BLaER1 treated with 17β-estradiol and CSF1 and Interleukin-3, amounts not matched to agents 10 nM and 100 nM (cell line): Measurements from ENCODE around the gene DDX51.

Experiments
- H3K27ac ChIP-seq, 11 experiments: shearing (Covaris generic); formaldehyde crosslinking; 2 replicates each; pipeline ENCODE4 v1.8.1; 2022
- H3K27me3 ChIP-seq, 11 experiments: shearing (Covaris generic); formaldehyde crosslinking; 2 replicates each; pipeline ENCODE4 v1.8.1; 2022
- H3K36me3 ChIP-seq, 11 experiments: shearing (Covaris generic); formaldehyde crosslinking; 2 replicates each; pipeline ENCODE4 v1.8.1; 2022
- H3K4me1 ChIP-seq, 10 experiments: shearing (Covaris generic); formaldehyde crosslinking; 2 replicates each; pipeline ENCODE4 v1.8.1; 2022
- H3K4me2 ChIP-seq, 11 experiments: shearing (Covaris generic); formaldehyde crosslinking; 2 replicates each; pipeline ENCODE4 v1.8.1; 2022
- H3K4me3 ChIP-seq, 10 experiments: shearing (Covaris generic); formaldehyde crosslinking; 2 replicates each; pipeline ENCODE4 v1.8.1; 2022
- H3K9ac ChIP-seq, 11 experiments: shearing (Covaris generic); formaldehyde crosslinking; 2 replicates each; pipeline ENCODE4 v1.8.1; 2022
- H3K9me3 ChIP-seq, 11 experiments: shearing (Covaris generic); formaldehyde crosslinking; replicated peaks in 1 of 11; 2 replicates each; pipeline ENCODE4 v1.8.1; 2022
- H4K20me1 ChIP-seq, 11 experiments: shearing (Covaris generic); formaldehyde crosslinking; 2 replicates each; pipeline ENCODE4 v1.8.1; 2022
- Cebpa-rat ChIP-seq, 11 experiments: shearing (Covaris generic); IDR thresholded peaks; 2 replicates each; pipeline ENCODE4 v1.8.1; 2022

Gene DDX51

DNA sequence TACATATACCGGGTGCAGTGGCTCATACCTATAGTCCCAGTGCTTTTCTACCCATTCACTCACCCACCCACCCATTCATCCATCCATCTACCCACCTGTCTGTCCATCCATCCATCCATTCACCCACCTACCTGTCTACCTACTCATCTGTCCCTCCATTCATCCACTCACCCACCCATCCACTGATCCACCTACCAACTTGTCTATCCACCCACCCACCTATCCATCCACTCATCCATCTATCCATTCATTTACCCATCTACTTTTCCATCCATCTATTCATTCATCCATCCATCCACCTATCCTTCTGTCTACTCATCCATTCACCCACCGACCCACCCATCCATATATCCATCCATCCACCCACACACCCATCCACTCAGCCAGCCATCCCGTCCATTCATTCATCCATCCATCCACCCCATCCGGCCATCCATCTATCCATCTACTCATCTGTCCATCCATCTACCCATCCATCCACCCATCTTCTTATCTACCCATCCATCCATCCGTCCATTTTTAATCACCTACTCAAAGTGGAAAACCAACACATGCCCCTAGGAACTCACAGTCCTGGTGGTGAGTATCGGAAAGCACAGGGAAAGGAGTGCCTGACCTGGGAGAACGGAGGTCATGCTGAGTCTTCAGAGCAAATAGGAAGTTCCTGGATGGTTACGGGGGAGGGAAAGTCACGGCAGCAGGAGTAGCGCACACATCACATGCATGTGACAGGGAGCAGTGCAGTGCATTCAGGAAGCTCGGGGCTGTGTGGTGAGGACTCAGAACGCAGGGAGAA, 20.0 kb downstream of the DDX51 start:
- peaks cover 8 to 19% (median 16%) of the 10 kb centered on the region in 11 experiments; a peak in 19 of 22 replicates for H3K9me3 ChIP-seq
- H3K27ac ChIP-seq: peak overlapping the region in 4 of 11 experiments; percentile 29 to 54 (median 49); a peak in 5 of 22 replicates
- H3K4me2 ChIP-seq: peak overlapping the region in 6 of 11 experiments; percentile 7 to 44 (median 16); a peak in 8 of 22 replicates
- H3K9ac ChIP-seq: peak overlapping the region in 2 of 11 experiments; percentile 39 to 51; a peak in 3 of 22 replicates
- H4K20me1 ChIP-seq: peaks cover 0 to 19% (median 0%) of the 10 kb centered on the region in 11 experiments; a peak in 3 of 22 replicates
- no peak for TF ChIP-seq Cebpa-rat (IDR thresholded peaks at IDR 0.05)
- peaks cover 0 to 12% (median 0%) of the 10 kb centered on the region in 11 experiments; a peak in 6 of 22 replicates for H3K27me3 ChIP-seq
- no peak overlapping the region for H3K4me3 ChIP-seq
- peaks cover 2 to 46% (median 23%) of the 10 kb centered on the region in 10 experiments; a peak in 19 of 20 replicates for H3K4me1 ChIP-seq
- H3K36me3 ChIP-seq: peaks cover 49 to 80% (median 72%) of the 10 kb centered on the region in 11 experiments

DNA sequence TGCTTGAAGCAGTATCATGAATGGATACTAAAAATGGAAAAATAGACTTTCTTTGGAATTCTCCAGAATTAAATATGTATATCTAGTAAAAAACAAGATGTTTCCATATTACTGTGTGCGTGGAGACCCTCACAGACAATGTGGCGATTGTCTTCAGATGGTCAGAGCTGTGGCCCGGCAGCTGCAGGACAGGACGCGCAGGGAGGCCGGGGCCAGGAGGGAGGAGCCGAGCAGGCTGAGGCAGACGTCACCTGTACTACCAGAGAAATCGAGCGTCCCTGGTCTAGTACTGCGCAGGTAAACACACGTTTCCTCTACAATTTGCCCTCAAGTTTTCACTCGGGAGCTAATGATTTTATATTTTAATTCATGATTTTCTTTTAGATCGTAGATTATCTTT, 22.8 kb downstream of the DDX51 start:
- Histone ChIP-seq H3K27me3 (peaks cover 0 to 30% (median 0%) of the 10 kb centered on the region in 11 experiments; a peak in 7 of 22 replicates), H4K20me1 (peaks cover 0 to 36% (median 0%) of the 10 kb centered on the region in 11 experiments; a peak in 6 of 22 replicates), H3K36me3 (peaks cover 33 to 71% (median 60%) of the 10 kb centered on the region in 11 experiments), H3K9me3 (peaks cover 0 to 7% (median 0%) of the 10 kb centered on the region in 11 experiments; a peak in 1 of 22 replicates), H3K4me1 (peaks cover 15 to 74% (median 52%) of the 10 kb centered on the region in 10 experiments), H3K4me3 (no peak overlapping the region), H3K27ac (no peak overlapping the region), H3K4me2 (peak overlapping the region in 3 of 11 experiments; percentile 86 to 93 (median 92); a peak in 5 of 22 replicates), H3K9ac (no peak overlapping the region)
- TF ChIP-seq Cebpa-rat (IDR thresholded peaks at IDR 0.05): no peak

DNA sequence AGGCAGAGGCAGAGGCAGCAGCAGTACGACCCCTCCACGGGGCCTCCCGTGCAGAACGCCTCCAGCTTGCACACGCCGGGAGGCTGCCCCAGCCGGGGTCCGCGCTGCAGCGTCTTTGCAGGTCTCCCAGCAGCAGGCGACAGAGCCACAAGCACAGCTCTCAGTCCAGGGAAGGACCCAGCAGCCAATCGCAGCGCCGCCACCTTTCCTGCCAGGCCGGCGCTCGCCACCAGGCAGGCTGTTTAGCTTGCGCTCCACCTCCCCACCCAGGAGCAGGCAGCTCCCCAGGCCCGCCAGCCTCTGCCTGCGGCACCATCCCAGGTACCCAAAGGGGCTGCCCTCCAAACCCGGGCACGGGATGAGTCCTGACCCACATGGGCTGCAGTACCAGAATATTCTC, 25.2 kb downstream of the DDX51 start:
- H3K9ac ChIP-seq: peak overlapping the region in 7 of 11 experiments; percentile 20 to 74 (median 49); a peak in 13 of 22 replicates
- peak overlapping the region in 9 of 10 experiments; percentile 9 to 52 (median 42); a peak in 14 of 20 replicates for H3K4me3 ChIP-seq
- peak overlapping the region; percentile 71 to 99 (median 91) for H3K4me2 ChIP-seq
- peaks cover 0 to 7% (median 0%) of the 10 kb centered on the region in 11 experiments; a peak in 1 of 22 replicates for H3K9me3 ChIP-seq
- TF ChIP-seq Cebpa-rat (IDR thresholded peaks at IDR 0.05): no peak
- peaks cover 0 to 30% (median 0%) of the 10 kb centered on the region in 11 experiments; a peak in 7 of 22 replicates for H3K27me3 ChIP-seq
- H3K27ac ChIP-seq: peak overlapping the region in 4 of 11 experiments; percentile 52 to 83 (median 72); a peak in 8 of 22 replicates
- peaks cover 15 to 86% (median 67%) of the 10 kb centered on the region in 10 experiments for H3K4me1 ChIP-seq
- peaks cover 0 to 39% (median 0%) of the 10 kb centered on the region in 11 experiments; a peak in 6 of 22 replicates for H4K20me1 ChIP-seq
- H3K36me3 ChIP-seq: peaks cover 29 to 70% (median 56%) of the 10 kb centered on the region in 11 experiments

DNA sequence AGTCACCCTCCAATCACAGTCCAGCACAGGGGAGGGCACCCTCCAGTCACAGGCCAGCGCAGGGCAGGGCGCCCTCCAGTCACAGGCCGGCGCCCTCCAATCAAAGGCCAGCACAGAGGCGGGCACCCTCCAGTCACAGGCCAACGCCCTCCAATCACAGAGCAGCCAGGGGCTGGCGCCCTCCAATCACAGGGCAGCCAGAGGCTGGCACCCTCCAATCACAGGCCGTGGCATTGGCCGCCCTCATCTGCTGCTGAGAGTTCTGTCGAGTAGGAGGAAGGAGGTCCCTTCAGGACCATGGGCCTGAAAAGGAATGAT, 26.6 kb downstream of the DDX51 start:
- Histone ChIP-seq H3K9ac (peak overlapping the region in 3 of 11 experiments; percentile 68 to 74 (median 73); a peak in 3 of 22 replicates), H3K27ac (peak overlapping the region in 4 of 11 experiments; percentile 52 to 83 (median 72); a peak in 8 of 22 replicates), H3K4me3 (no peak overlapping the region), H3K36me3 (peaks cover 29 to 63% (median 48%) of the 10 kb centered on the region in 11 experiments), H3K4me2 (peak overlapping the region in 9 of 11 experiments; percentile 33 to 99 (median 92); a peak in 16 of 22 replicates), H4K20me1 (peaks cover 0 to 39% (median 0%) of the 10 kb centered on the region in 11 experiments; a peak in 6 of 22 replicates), H3K27me3 (peaks cover 0 to 30% (median 0%) of the 10 kb centered on the region in 11 experiments; a peak in 7 of 22 replicates), H3K9me3 (peaks cover 0 to 7% (median 0%) of the 10 kb centered on the region in 11 experiments; a peak in 1 of 22 replicates), H3K4me1 (peaks cover 24 to 100% (median 81%) of the 10 kb centered on the region in 10 experiments)
- no peak for TF ChIP-seq Cebpa-rat (IDR thresholded peaks at IDR 0.05)

DNA sequence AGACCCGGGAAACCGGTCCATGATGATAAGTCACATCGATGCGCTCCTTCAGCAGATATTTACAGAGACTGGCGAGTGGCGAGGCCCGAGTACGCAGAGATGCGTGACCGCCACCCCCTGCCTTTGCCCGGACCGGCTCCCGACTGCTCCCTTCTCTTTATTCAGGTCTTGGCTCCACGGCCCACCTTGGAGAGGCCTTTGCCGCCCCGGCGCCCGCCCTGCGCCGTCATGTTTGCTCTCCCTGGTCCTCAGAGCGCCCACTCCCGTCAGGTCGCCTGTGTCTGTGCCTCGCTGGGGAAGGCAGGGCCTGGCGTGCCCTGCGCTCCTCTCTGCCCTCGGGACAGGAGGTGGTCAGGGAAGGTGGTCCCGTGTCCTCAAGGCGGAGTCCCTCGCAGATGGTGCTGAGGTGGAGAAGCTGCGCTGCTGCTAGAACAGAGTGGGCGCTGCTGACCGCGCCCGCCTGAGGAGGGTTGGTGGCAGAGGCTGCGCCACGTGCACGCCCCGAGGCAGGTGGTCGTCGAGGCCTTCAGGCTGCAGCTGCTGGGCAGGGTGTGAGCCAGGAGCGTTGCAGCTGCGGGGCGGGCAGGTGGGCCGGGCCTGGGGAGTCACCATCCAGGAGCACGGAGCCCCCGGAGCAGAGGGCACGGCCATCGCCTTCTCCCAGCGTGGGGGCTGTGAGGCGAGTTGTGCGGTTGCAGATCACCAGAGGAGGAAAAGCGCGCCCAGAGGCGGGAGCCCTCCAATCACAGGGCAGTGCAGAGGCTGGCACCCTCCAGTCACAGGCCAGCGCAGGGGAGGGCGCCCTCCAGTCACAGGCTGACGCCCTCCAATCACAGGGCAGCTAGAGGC, 27.2 kb downstream of the DDX51 start:
- peaks cover 28 to 100% (median 86%) of the 10 kb centered on the region in 10 experiments for H3K4me1 ChIP-seq
- H3K9me3 ChIP-seq: peaks cover 0 to 7% (median 0%) of the 10 kb centered on the region in 11 experiments; a peak in 1 of 22 replicates
- peaks cover 0 to 41% (median 0%) of the 10 kb centered on the region in 11 experiments; a peak in 6 of 22 replicates for H4K20me1 ChIP-seq
- peaks cover 0 to 30% (median 0%) of the 10 kb centered on the region in 11 experiments; a peak in 7 of 22 replicates for H3K27me3 ChIP-seq
- no peak for TF ChIP-seq Cebpa-rat (IDR thresholded peaks at IDR 0.05)
- H3K9ac ChIP-seq: peak overlapping the region in 2 of 11 experiments; percentile 11 to 74; a peak in 1 of 22 replicates
- peaks cover 27 to 57% (median 44%) of the 10 kb centered on the region in 11 experiments for H3K36me3 ChIP-seq
- H3K27ac ChIP-seq: peak overlapping the region in 4 of 11 experiments; percentile 52 to 83 (median 72); a peak in 7 of 22 replicates
- no peak overlapping the region for H3K4me3 ChIP-seq
- peak overlapping the region in 9 of 11 experiments; percentile 33 to 99 (median 92); a peak in 15 of 22 replicates for H3K4me2 ChIP-seq

DNA sequence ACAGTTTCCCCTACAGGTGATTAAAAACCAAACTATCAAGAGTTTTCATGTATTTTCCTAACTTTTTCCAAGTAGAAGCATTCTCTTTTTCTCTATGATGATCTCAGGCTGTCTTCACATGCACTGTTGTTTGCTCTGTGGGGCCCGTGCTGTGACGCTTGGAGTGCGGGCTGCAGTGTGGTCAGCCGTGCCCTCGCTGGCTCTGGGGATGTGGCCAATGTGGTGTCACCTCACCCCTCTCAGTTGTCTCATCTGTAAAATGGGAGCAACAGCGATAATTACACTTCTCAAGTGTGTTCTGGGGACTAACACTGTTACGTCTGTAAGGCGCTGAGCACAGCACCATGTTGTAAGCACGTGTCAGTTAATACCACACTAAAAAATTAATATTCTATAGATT, 28.6 kb downstream of the DDX51 start:
- Histone ChIP-seq H3K4me3 (no peak overlapping the region), H3K36me3 (peaks cover 24 to 57% (median 45%) of the 10 kb centered on the region in 11 experiments; a peak in 21 of 22 replicates), H3K9ac (peak overlapping the region in 1 of 11 experiments; percentile 29; a peak in 1 of 22 replicates), H3K4me2 (peak overlapping the region in 6 of 11 experiments; percentile 43 to 93 (median 78); a peak in 10 of 22 replicates), H3K9me3 (peaks cover 0 to 7% (median 0%) of the 10 kb centered on the region in 11 experiments; a peak in 1 of 22 replicates), H4K20me1 (peaks cover 0 to 51% (median 0%) of the 10 kb centered on the region in 11 experiments; a peak in 6 of 22 replicates), H3K4me1 (peaks cover 35 to 100% (median 94%) of the 10 kb centered on the region in 10 experiments), H3K27ac (peak overlapping the region in 2 of 11 experiments; percentile 57 to 64; a peak in 3 of 22 replicates), H3K27me3 (peaks cover 0 to 30% (median 0%) of the 10 kb centered on the region in 11 experiments; a peak in 7 of 22 replicates)
- no peak for TF ChIP-seq Cebpa-rat (IDR thresholded peaks at IDR 0.05)

DNA sequence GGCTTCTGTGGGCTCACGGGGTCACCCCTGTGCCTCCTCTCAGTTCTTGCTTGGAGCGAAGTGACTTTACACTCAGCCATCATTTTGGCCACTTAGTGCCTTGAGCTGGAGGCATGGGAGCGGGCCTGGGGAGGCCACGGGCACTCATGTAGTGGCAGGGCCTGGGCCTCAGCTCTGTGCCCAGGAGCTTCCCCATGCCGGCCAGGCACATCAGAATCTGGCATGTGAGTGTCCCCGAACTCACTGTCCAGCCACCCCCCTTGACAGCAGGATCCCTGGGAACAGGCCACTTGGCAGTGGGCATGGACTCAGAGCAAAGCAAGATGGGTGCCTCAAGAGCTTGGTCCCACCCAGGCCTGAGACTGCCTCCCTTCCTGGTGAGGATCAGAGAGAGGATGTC, 29.5 kb downstream of the DDX51 start:
- no peak for TF ChIP-seq Cebpa-rat (IDR thresholded peaks at IDR 0.05)
- Histone ChIP-seq H3K27ac (peak overlapping the region in 4 of 11 experiments; percentile 41 to 64 (median 56); a peak in 8 of 22 replicates), H3K27me3 (peaks cover 0 to 23% (median 0%) of the 10 kb centered on the region in 11 experiments; a peak in 7 of 22 replicates), H3K9ac (peak overlapping the region in 1 of 11 experiments; percentile 29; a peak in 2 of 22 replicates), H3K4me2 (peak overlapping the region in 8 of 11 experiments; percentile 26 to 93 (median 74); a peak in 15 of 22 replicates), H3K4me3 (no peak overlapping the region), H3K9me3 (peaks cover 0 to 7% (median 0%) of the 10 kb centered on the region in 11 experiments; a peak in 1 of 22 replicates), H4K20me1 (peaks cover 0 to 49% (median 0%) of the 10 kb centered on the region in 11 experiments; a peak in 6 of 22 replicates), H3K36me3 (peaks cover 31 to 64% (median 49%) of the 10 kb centered on the region in 11 experiments; a peak in 21 of 22 replicates), H3K4me1 (peaks cover 41 to 100% (median 90%) of the 10 kb centered on the region in 10 experiments)
